Activated naive CD8-positive, alpha-beta T cell treated with anti-CD3 and anti-CD28 coated beads, Interleukin-2, amount 10 ng/mL, durations not matched to agents 7 days and 5 days (primary cell): ENCODE data around the gene TSKS. TPM values are rescaled to one million over a fixed set of nuclear protein-coding genes. Genes with fewer than 3 reads are reported as not detected.
"Not testable (repeated sequence)": the region's sequence is repeated elsewhere in the genome, so short reads cannot be mapped to it uniquely, and the experiment has no call there.

Source experiments
- ATAC-seq: fragments of 150-1000 bp; cut with Tn5 transposase; one replicate; pipeline ENCODE4 v1.10.0; 2021; ENCODE audit warnings: low read depth, moderate library complexity
- POLR2A ChIA-PET: fragments of 350-600 bp; sonication (Branson Sonifier 250); formaldehyde crosslinking; loops from one replicate; lab custom pipeline; 2021; ENCODE audit warnings: antibody characterized with exemption; lab: Charles Lee
- DNase-seq: peaks from one replicate; pipeline ENCODE4 v3.0.0; 2021
- H3K27ac Mint-ChIP-seq: one replicate; pipeline ENCODE4 v1.8.0; 2022; ENCODE audit warnings: mild to moderate bottlenecking, mixed read lengths
- H3K27me3 Mint-ChIP-seq: one replicate; pipeline ENCODE4 v1.8.0; 2022; ENCODE audit warnings: mild to moderate bottlenecking, moderate library complexity, mixed read lengths
- H3K36me3 Mint-ChIP-seq: one replicate; pipeline ENCODE4 v1.8.0; 2021; ENCODE audit warnings: mild to moderate bottlenecking, mixed read lengths
- H3K4me1 Mint-ChIP-seq: one replicate; pipeline ENCODE4 v1.8.0; 2021; ENCODE audit warnings: mixed read lengths
- H3K4me3 Mint-ChIP-seq: one replicate; pipeline ENCODE4 v1.8.0; 2022; ENCODE audit warnings: mild to moderate bottlenecking, moderate library complexity, mixed read lengths
- H3K9me3 Mint-ChIP-seq: one replicate; pipeline ENCODE4 v1.8.0; 2021; ENCODE audit warnings: mixed read lengths
- total RNA-seq, 2 experiments: library from RNA; stranded (reverse); gene quantifications; one replicate each; pipeline ENCODE4 v1.2.3, GENCODE V29; 2021

The TSKS gene
- total RNA-seq, 2 experiments from 2014 or later: 2.0 to 2.4 TPM

DNA sequence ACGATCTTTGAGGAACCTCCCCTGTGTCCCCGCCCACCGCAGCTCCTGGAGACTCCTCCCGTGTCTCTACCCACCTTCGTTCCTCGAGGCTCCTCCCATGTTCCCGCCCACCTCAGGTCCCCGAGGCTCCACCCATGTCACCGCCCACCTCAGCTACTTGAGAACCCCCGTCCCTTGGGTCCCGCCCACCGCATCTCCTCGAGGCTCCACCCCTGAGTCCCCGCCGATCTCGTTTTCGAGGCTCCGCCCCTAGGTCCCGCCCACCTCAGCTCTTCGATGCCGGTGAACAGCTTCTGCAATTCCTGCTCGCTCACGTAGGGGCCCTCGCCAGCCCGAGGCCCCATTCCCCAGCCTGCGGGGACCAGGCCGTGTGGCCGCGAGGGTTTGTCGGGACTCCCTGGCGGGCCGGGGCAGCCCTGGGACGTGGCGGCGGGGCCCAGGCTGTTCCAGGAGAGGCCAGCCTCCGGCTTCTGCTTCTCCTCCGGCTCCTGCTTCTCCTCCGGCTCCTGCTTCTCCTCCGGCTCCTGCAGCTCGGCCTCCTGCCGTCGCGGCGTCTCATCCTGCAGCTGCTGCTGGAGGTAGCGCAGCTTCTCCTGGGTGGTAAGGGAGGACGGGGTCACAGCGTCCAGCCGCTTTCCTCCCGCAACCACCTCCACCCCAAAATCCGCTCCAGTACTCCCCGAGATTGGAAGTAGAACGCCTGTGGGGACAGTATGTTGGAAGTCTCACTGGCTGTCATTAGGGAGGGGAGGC lies 16.7 kb downstream of the TSKS start:
- POLR2A ChIA-PET: no interaction called here

DNA sequence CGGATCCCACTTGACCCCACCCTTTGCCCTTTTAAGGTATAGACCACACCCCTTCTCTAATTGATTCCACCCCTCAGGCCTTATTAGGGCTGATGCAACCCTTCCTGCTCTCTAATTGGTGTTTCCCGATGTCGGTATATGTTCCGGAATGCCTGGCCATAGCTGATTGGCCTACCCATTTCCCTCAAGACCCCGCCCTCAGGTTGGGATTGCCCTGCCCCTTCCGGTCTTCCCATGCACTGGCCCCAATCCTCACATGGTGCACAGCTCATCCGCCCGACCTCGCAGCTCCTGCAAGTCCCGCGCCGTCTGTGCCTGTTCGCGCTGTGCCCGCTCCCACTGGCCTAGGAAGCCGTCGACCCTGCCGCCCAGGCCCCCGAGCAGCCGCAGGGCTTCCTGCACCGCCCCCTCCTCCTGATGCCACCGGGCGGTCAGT lies 18.1 kb downstream of the TSKS start:
- ATAC-seq (no peak), DNase-seq (no peak)
- POLR2A ChIA-PET: no interaction called here
- Mint-ChIP-seq H3K27me3 (no peaks in the 10 kb centered on the region), H3K4me1 (peaks cover 2% of the 10 kb centered on the region), H3K27ac (no peak overlapping the region), H3K36me3 (no peaks in the 10 kb centered on the region), H3K9me3 (no peaks in the 10 kb centered on the region), H3K4me3 (no peak overlapping the region)

More for the DNA sequence above, 16.7 kb downstream of the TSKS start:
- Mint-ChIP-seq H3K4me3 (no peak overlapping the region), H3K4me1 (no peaks in the 10 kb centered on the region), H3K36me3 (no peaks in the 10 kb centered on the region), H3K27me3 (peaks cover 3% of the 10 kb centered on the region), H3K27ac (no peak overlapping the region), H3K9me3 (no peaks in the 10 kb centered on the region)
- ATAC-seq (peak; percentile 30), DNase-seq (peak; percentile 46)

DNA sequence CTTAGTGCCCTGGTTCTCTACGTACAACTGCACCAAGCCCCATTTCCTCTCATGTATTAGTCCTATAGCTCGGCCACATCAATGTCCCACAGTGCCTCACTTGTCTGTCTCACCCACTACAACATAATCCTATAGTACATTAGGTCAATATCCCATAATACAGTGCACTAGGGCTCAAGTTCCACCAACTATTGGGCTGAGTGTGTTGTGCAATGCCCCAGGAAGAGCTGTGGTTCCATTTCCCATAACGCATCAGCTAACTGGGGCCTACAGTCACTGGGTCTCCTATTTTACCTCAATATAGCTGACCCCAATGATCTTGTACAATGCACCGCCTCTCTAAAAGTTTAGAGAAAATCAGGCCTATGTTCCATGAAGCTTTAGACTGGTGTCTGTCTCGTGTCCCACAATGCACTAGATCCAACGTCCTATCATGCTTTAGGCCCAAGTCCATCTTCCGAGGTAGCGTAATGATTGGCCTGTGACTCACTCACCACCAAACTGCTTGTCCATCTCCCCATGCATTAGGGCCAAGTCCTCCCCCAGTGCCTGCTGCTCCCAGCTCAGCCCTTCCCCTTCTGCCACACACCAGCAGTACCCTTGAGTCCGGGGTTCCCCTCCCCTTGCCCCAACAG lies 21.8 kb downstream of the TSKS start:
- peaks cover 5% of the 10 kb centered on the region for H3K4me1 Mint-ChIP-seq
- POLR2A ChIA-PET: interaction anchor here (0.7 kb wide), 1 partner anchor 135 kb away, joined by 3 read pairs; no protein-coding TSS in a partner anchor
- peaks cover 2% of the 10 kb centered on the region for H3K36me3 Mint-ChIP-seq
- no peaks in the 10 kb centered on the region for H3K9me3 Mint-ChIP-seq
- no peak for ATAC-seq
- no peaks in the 10 kb centered on the region for H3K27me3 Mint-ChIP-seq
- no peak overlapping the region for H3K27ac Mint-ChIP-seq
- H3K4me3 Mint-ChIP-seq: no peak overlapping the region
- no peak for DNase-seq

DNA sequence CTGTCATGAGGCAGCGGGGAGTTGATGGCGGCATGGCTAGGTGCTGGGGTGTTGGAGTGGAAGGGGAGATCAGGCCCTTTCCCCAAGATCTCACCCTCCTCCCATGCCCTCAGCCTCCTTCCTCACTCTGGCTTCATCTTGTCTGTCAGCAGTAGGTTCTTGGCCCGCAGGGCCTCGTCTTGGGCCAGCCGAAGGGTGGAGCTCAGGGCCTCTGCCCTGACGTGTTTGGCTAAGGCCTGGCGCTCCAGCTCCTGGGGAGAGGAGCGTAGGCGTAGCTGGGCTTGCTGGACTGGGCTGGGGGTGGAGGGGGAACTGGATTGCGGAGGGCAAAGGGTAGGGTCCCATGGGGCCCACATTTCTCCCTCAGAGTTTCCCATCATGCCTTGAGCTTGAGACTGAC lies 23.2 kb downstream of the TSKS start:
- H3K4me3 Mint-ChIP-seq: no peak overlapping the region
- no peaks in the 10 kb centered on the region for H3K9me3 Mint-ChIP-seq
- no peak for DNase-seq
- peaks cover 5% of the 10 kb centered on the region for H3K4me1 Mint-ChIP-seq
- no peak overlapping the region for H3K27ac Mint-ChIP-seq
- no peaks in the 10 kb centered on the region for H3K27me3 Mint-ChIP-seq
- POLR2A ChIA-PET: no interaction called here
- peaks cover 2% of the 10 kb centered on the region for H3K36me3 Mint-ChIP-seq
- no peak for ATAC-seq

DNA sequence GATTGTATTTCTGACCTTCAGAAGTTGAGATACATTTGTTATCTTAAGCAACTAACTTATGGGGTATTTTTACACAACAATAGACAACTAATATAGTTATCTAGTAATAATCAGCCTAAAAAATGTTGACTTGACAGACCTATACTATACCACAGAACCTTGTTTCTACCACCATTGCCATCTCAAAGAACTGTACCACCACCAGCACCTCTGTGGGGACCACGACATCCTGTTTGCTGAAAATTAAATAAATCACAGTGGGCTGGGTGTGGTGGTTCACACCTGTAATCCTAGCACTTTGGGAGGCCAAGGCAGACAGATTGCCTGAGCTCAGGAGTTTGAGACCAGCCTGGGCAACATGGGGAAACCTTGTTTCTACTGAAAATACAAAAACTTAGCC lies 24.0 kb downstream of the TSKS start:
- Mint-ChIP-seq H3K9me3 (no peaks in the 10 kb centered on the region), H3K36me3 (peaks cover 2% of the 10 kb centered on the region), H3K27ac (no peak overlapping the region), H3K4me1 (peaks cover 5% of the 10 kb centered on the region), H3K27me3 (no peaks in the 10 kb centered on the region), H3K4me3 (no peak overlapping the region)
- ATAC-seq (no peak), DNase-seq (no peak)
- POLR2A ChIA-PET: no interaction called here

DNA sequence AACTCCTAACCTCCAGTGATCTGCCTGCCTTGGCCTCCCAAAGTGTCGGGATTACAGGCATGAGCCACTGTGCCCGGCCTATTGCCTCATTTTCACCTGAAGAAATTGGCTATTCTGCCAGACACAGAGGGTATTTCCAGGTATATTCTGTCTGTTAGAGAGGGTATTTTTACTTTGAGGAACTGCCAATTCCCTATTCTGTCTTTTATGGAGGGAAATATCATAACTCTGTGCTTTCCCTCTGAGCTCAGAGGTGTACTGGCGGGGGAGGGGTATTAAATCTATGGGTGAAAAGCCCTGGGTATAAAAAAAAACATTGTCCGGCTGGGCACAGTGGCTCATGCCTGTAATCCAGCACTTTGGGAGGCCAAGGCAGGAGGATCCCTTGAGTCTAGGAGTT lies 24.8 kb downstream of the TSKS start:
- Mint-ChIP-seq H3K27ac (no peak overlapping the region), H3K9me3 (no peaks in the 10 kb centered on the region), H3K27me3 (no peaks in the 10 kb centered on the region), H3K36me3 (peaks cover 2% of the 10 kb centered on the region), H3K4me3 (no peak overlapping the region), H3K4me1 (peaks cover 5% of the 10 kb centered on the region)
- POLR2A ChIA-PET: no interaction called here
- ATAC-seq (no peak), DNase-seq (no peak)

DNA sequence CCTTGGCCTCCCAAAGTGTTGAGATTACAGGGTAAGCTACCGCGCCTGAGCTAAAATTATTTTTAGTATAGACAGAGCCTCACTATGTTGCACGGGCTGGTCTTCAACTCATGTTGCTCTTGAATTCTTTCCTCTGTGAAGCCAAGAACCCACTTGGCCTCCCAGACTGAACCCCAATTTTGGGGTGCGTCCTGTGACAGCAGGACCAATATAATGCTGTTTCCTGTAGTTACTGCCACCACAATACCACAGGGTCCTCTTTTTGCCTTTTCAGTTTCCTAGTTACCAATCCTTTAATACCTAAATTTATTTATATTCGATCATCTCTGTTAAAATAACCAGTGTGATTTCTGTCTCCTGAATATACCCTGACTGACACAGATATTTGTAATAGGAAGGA lies 32.9 kb downstream of the TSKS start:
- peaks cover 3% of the 10 kb centered on the region for H3K4me1 Mint-ChIP-seq
- no peaks in the 10 kb centered on the region for H3K27me3 Mint-ChIP-seq
- ATAC-seq (no peak), DNase-seq (no peak)
- H3K27ac Mint-ChIP-seq: no peak overlapping the region
- H3K9me3 Mint-ChIP-seq: no peaks in the 10 kb centered on the region
- H3K36me3 Mint-ChIP-seq: no peaks in the 10 kb centered on the region
- POLR2A ChIA-PET: interaction anchor here (0.6 kb wide), 1 partner anchor 39 kb away, joined by 3 read pairs; the partner anchor contains the start of gene CPT1C
- H3K4me3 Mint-ChIP-seq: no peak overlapping the region

DNA sequence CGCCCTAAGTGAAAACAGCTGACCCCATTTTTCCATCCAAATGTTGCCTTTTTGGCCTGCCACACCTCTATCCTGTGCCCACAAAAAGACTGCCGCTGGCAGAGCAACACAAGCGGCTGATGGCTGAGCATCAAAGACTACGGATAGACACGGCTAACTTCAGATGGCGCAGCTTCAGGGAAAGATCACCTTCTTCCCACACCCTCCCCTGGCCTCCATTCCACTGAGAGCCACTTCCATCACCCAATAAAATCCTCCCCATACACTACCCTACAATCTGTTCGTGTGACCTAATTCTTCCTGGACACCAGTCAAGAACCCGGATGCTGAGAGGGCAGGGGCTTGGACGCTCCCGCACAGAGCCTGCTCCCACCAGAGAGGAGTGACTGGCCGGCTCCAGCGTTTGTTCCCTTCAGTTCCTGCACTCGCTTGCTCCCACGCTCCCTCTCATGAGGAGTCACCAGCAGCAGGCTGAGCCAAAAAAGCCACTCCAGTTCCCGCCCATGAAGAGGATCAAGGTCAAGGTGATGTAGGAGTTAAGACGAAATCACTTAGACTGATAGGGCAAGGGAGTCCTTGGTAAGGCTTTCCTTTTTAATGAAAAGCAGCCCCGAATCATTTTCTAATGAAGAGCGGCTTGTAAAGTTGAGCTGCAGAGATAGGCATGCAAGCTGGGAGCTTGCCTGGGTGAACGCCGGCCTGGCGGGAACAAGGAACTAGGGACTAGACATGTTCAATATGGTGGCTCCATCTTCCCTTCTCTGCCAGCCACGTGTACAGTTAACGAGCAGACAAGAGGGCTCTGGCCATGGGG lies 35.7 kb downstream of the TSKS start:
- POLR2A ChIA-PET: no interaction called here
- H3K27ac Mint-ChIP-seq: no peak overlapping the region

DNA sequence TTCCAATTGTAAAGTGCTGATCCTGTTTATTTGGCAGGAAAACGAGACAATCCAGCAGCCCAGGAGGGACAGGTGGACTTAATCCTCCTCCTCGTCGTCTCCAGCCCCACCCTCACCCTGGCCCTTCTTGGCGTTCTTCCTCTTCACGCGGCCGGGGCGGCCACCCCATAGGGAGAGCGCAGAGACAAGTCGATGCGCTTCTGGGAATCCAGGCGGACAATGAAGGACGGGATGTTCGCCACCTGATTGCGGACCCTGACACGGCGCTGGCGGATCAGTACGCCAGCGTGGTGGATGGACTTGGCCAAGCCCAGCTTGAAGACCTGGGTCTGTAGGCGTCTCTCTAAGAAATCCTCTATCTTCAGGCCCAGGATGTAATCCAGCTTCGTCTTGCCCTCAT lies 43.7 kb downstream of the TSKS start:
- not testable (repeated sequence) for ATAC-seq, H3K4me1 Mint-ChIP-seq, DNase-seq, H3K9me3 Mint-ChIP-seq, H3K36me3 Mint-ChIP-seq, H3K27me3 Mint-ChIP-seq, H3K27ac Mint-ChIP-seq, H3K4me3 Mint-ChIP-seq
- POLR2A ChIA-PET: interaction anchor here (0.7 kb wide), 1 partner anchor 132 kb away, joined by 4 read pairs; the partner anchor contains the start of gene PTOV1

More for the DNA sequence above, 35.7 kb downstream of the TSKS start:
- peaks cover 3% of the 10 kb centered on the region for H3K4me1 Mint-ChIP-seq
- no peaks in the 10 kb centered on the region for H3K36me3 Mint-ChIP-seq
- no peaks in the 10 kb centered on the region for H3K27me3 Mint-ChIP-seq
- no peak overlapping the region for H3K4me3 Mint-ChIP-seq
- ATAC-seq (no peak), DNase-seq (no peak)
- H3K9me3 Mint-ChIP-seq: no peaks in the 10 kb centered on the region

DNA sequence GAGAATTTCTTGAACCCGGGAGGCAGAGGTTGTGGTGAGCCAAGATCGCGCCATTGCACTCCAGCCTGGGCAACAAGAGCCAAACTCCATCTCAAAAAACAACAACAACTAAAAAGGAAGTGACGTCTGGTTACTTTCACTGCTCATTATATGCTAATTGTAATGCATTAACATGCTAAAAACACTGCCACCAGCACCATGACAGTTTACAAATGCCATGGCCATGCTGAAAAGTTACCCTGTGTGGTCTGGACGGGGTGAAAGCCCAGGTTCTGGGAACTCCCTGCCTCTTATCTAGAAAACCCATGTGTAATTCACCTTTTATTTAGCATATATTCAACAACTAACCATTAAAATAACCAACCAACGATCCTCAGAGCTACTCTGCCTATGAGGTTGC lies 44.1 kb downstream of the TSKS start:
- Mint-ChIP-seq H3K4me1 (peaks cover 8% of the 10 kb centered on the region), H3K27me3 (no peaks in the 10 kb centered on the region), H3K36me3 (no peaks in the 10 kb centered on the region), H3K9me3 (no peaks in the 10 kb centered on the region), H3K4me3 (no peak overlapping the region), H3K27ac (peak overlapping the region; percentile 24)
- DNase-seq (no peak), ATAC-seq (no peak)
- POLR2A ChIA-PET: interaction anchor here (2.2 kb wide), 1 partner anchor 129 kb away, joined by 5 read pairs; no protein-coding TSS in a partner anchor

DNA sequence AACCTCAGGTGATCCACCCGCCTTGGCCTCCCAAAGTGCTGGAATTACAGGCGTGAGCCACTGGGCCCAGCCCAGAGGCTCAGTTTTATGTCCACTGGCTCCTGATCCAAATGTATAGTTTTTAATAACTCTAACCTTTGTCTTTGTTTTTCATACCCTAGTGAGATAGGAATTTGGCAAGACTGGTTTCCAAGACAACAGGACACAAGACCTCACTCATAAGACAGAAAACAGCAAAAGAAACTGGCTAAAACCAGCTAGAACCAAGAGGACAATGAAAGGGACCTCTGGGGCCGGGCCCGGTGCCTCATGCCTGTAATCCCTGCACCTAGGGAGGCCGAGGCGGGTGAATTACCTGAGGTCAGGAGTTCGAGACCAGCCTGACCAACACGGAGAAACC lies 44.6 kb downstream of the TSKS start:
- Mint-ChIP-seq H3K4me3 (peak overlapping the region; percentile 35), H3K36me3 (no peaks in the 10 kb centered on the region), H3K9me3 (no peaks in the 10 kb centered on the region), H3K27me3 (no peaks in the 10 kb centered on the region), H3K4me1 (peaks cover 8% of the 10 kb centered on the region), H3K27ac (peak overlapping the region; percentile 54)
- POLR2A ChIA-PET: interaction anchor here (1.6 to 2.2 kb wide), 2 partner anchors 42 to 129 kb away, joined by 4 to 5 read pairs; partner anchors contain the start of gene PRMT1
- ATAC-seq (no peak), DNase-seq (no peak)

DNA sequence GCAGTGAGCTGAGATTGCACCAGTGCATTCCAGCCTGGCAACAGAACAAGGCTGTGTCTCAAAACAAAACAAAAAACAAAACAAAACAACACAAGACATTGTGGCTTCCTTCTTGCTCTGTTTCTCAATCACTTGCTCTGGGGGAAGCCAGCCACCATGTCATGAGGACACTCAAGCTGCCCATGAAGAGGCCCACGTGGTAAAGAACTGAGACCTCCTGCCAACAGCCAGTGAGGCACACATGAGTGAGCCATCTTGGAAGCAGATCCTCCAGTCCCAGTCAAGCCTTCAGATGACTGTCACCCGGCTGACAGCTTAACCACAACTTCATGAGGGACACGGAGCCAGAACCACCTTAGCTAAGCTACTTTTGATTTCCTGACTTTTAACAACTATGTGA lies 47.0 kb downstream of the TSKS start:
- H3K4me3 Mint-ChIP-seq: no peak overlapping the region
- H3K27ac Mint-ChIP-seq: no peak overlapping the region
- no peaks in the 10 kb centered on the region for H3K9me3 Mint-ChIP-seq

DNA sequence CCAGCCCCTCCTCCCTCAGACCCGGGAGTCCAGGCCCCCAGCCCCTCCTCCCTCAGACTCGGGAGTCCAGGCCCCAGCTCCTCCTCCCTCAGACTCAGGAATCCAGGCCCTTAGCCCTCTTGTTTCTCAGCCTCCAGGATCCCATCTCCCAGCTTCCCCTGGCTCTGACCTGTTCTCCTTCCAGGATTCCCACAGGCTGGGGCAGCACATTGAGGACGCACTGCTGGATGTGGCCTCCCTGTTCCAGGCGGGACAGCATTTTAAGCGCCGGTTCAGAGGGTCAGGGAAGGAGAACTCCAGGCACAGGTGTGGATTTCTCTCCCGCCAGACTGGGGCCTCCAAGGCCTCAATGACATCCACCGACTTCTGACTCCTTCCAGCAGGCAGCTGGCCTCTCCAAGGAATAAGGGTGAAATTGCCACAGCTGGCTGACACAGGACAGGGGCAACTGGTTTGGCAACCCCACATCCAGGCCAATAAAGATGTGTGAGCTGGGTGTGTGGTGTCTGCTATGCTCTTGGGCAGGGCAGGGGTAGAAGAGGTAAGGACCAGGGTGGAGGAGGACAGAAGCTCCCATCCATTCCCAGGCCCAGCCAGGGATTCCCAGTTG lies 49.8 kb downstream of the TSKS start:
- no peak overlapping the region for H3K27ac Mint-ChIP-seq
- H3K27me3 Mint-ChIP-seq: peaks cover 6% of the 10 kb centered on the region
- no peaks in the 10 kb centered on the region for H3K36me3 Mint-ChIP-seq
- ATAC-seq: no peak
- peaks cover 6% of the 10 kb centered on the region for H3K4me1 Mint-ChIP-seq
- no peaks in the 10 kb centered on the region for H3K9me3 Mint-ChIP-seq
- POLR2A ChIA-PET: no interaction called here
- DNase-seq: no peak
- H3K4me3 Mint-ChIP-seq: no peak overlapping the region

More for the DNA sequence above, 47.0 kb downstream of the TSKS start:
- Mint-ChIP-seq H3K4me1 (peaks cover 8% of the 10 kb centered on the region), H3K27me3 (peaks cover 2% of the 10 kb centered on the region), H3K36me3 (no peaks in the 10 kb centered on the region)
- POLR2A ChIA-PET: interaction anchor here (1.3 kb wide), 1 partner anchor 103 kb away, joined by 4 read pairs; the partner anchor contains the start of gene MED25
- no peak for ATAC-seq
- no peak for DNase-seq
